ENCODE results near the gene MTARC1.

DNA sequence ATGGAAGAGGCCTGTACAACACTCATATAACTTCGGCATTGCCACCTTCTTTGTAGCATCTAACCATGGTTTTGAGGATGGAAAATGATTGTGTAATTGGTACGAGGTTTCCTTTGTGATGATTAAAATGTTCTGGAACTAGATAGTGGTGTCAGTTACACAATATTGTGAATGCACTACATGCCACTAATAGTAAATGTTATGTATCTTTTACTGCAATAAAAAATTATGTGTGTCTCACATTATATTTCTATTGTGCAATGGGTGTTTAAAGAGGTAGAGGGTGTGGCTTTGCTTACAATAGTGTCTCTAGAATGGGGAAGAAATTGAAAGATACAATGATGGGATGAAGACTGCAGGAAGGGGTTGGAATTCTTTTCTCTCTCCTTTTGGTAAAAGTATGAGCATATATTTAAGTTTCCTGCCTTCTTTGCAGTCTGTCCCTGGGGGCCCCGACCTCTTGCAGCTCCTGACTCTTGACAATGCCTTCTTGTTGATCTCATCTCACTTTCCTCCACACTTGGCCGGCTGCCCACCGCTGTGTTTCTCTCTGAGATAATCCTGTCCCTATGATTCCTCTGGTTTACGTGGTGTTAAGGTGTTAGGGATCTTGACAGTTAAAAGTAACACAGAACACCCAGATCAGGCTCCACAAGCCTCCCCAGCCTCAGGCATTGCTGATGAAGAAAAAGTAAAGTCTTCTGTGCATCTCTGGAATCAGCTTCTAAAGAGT is 39.3 kb downstream of the MTARC1 start:
- TF ChIP-seq GTF2A2 (tag; IDR thresholded peaks at IDR 0.05) = no peak
- no peak for TF ChIP-seq SRSF3 (IDR thresholded peaks at IDR 0.05; ENCODE audit: insufficient read depth, low read length)
- TF ChIP-seq POLR2AphosphoS2 (IDR thresholded peaks at IDR 0.05; ENCODE audit: low read length) = no peak
- no peak for TF ChIP-seq POLR2AphosphoS5 (IDR thresholded peaks at IDR 0.05; ENCODE audit: control insufficient read depth, insufficient read depth, low read depth, low read length)
- no peak for TF ChIP-seq KAT7 (CRISPR knock-in tag; IDR thresholded peaks at IDR 0.05; ENCODE audit: borderline replicate concordance)
- TF ChIP-seq EZH2 (IDR thresholded peaks at IDR 0.05; ENCODE audit: borderline replicate concordance, low read depth, low read length) = no peak
- TF ChIP-seq POLR2A (conservative IDR thresholded peaks at IDR 0.05) = no peak
- TF ChIP-seq CTCF (IDR thresholded peaks at IDR 0.05 in 2 of 3, conservative IDR thresholded peaks at IDR 0.05 in 1 of 3; ENCODE audit: insufficient read depth in 2 of 3, low read depth in 1 of 3, low read length in 3 of 3) = no peak
